ENCODE data around the gene SLC4A8.
"Not testable (repeated sequence)": the region's sequence is repeated elsewhere in the genome, so short reads cannot be mapped to it uniquely, and the experiment has no call there.

SLC4A8 gene

DNA sequence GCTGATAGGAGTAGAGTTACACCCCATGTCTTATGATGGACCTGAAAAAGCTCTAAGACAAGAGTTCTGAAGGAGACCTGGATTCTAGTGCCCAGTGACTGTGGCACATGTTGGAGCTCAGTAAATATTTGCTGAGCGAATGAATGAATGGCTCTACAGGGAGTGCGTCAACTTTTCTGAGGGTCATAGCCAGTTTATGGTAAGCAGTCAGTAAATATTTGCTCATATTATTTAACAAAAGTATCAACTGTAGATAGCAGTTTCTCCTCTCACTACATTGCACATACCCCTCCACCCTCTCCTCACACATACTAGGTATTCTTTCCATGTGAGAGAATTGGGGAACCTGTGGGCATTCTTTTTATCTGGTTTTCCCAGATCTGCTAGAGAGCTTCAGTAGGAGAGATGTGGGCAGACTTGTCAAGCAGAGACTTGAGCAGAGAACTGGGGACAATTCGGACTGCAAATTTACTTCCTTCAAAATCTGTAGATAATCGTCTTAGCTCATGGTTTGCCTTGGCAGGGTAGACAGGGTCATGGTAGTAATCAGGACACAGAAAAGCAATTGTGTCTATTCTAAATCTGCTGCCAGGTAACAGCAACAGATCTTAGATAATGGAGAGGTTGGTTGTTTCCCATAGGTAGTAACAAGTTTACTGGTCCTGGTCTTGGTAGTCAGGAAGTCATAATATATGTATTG is 5.7 kb downstream of the SLC4A8 start:
- peak; percentile 74 for DNase-seq

DNA sequence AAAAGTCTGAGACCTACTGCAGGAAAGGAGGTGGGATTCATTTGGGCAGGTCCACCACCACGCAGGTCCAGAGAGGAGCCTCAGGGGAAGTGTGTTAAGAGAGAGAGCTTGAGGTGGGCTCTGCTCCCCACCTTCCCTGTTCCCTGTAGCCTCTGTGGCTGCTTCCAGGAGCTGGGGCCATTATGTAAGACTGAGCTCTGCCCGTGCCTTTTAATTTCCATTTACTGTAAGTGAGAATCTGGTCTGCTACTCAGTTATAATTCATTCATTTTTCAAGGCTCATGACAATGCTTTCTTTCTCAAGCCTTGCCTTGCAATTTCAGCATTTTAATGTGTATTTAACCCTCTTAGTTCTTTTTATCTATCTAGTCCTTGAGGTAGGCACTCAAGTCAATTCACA is 8.3 kb downstream of the SLC4A8 start:
- no peak for DNase-seq

DNA sequence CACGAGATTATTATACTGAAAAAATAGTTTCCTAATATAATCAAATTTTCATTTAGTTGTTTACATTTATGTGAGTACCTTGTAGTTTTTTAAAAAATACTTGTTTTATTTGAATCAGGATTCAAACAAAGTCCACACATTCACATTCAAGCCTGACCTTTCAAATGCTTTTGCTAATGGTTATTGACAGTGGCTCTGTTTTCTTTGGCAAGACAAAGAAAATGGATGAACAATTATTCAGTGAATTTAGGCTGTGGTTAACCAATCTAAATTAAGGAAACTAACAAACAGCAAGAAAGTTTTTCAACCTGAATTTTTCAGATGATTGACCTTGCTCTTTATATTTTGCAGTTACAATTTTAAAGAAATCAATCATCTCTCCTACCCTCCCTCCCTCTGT is 9.7 kb downstream of the SLC4A8 start:
- peak; percentile 36 for DNase-seq

DNA sequence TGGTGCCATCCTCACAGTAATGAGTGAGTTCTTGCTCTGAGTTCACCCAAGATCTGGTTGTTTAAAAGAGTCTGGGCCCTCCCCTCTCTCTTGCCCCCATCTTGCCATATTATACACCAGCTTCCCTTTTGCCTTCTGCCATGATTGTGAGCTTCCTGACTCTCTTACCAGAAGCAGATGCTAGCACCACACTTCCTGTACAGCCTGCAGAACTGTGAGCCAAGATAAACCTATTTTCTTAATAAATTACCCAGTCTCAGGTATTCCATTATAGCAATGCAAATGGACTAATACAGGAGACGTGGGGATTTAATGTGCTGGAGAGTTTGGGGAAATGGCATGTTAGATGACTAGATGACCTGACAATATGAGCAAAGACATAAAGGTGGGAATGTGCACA is 12.8 kb downstream of the SLC4A8 start:
- DNase-seq = no peak

DNA sequence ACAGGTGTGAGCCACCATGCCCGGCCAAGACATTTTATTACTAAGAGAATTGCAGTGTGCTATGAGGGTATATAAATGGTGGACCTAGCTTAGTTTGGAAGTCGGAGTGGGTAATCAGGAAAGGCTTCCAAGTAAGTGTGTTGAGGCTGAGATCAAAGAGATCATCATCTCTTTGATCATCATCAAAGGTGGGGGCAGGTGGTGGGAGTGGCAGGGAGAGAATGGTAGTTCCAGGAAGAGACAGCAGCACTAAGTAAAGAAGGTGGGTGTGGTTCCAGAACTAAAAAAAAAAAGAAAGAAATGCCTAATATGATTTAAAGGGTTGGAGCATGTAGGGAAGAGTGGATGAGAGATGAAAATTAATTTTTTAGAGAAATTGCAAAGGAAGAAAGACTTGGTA is 14.7 kb downstream of the SLC4A8 start:
- no peak for DNase-seq

DNA sequence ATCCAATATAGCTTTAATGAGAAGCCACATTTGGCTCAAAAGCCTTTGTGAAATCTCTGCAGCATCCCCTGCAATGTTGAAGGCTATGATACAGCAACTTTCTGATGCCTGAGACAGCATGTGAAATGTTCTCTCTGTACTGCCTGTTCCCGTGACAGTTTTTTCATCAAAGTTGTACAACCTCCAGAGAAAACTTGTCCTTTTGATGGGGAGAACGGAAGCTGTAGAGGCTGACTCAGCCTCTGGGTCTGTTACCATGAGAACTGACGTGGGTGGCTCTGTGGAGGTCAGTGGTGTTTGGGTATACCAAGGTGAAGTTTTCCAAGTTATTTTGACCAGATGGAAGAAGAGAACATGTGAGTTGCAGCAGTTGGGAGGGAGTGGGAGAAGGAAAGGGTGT is 17.0 kb downstream of the SLC4A8 start:
- DNase-seq = no peak

DNA sequence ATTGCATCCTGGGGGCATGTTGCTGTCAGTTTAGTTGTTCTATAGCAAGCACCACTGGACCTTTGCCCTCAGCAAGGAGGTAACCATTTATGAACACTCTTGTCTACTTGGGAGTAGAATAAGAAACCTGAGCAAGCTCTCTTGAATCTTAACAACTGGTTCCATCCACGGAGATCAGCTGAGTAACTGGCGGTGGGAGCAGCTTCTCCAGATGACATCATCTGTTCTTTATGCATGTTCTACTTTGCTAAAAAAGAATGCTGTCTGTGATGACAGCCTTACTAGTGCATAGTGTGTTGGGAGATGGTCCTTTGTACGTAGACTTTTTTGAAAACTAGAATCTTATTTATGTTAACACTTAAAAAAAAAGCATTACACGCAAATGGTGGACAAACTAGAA is 17.7 kb downstream of the SLC4A8 start:
- no peak for DNase-seq

DNA sequence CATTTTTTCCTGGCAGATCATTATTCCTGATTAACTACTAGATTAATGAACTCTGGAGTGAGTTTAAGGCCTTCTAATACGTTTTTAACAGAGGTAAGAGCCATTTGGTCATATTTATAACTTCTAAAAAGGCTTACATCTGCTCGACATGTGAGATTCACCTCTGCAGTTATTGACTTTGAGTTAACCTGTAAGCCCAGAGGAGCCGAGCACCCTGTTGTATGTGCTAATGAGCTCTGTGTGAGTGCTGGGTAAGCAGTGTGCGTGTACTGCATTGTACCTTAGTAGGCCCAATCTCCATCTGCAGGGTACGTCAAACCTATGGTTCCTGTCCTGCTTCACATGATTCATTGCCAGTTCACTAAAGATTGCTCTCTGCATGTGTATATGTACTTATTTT is 18.9 kb downstream of the SLC4A8 start:
- DNase-seq = no peak

DNA sequence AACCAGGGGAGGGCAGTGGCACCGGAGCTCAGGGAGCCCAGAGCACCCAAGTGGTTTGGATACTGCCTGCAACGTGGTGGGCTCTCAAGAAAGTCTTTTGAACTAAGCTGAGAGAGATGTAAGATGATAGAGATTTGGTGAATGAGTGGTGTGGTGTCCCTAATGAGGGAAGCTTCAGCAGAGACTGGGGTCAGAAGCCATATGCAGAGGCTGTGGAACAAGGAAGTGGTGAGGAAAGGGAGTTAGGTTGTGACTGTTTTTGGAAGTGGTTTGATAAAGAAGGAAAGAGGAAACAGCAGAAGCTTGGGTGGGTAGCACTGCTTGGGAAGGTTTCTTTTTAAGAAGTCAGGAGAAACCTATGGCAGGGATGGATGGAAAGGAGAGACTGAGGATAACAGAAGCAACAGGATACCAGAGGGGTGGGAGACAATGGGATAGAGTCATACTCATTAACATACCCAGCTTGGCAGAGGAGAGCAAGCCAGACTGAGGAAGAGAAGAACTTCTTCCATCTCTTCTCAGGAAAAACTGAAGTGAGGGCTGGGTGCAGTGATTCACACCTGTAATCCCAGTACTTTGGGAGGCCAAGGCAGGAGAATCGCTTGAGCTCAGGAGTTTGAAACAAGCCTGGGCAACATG is 24.1 kb downstream of the SLC4A8 start:
- no peak for DNase-seq

DNA sequence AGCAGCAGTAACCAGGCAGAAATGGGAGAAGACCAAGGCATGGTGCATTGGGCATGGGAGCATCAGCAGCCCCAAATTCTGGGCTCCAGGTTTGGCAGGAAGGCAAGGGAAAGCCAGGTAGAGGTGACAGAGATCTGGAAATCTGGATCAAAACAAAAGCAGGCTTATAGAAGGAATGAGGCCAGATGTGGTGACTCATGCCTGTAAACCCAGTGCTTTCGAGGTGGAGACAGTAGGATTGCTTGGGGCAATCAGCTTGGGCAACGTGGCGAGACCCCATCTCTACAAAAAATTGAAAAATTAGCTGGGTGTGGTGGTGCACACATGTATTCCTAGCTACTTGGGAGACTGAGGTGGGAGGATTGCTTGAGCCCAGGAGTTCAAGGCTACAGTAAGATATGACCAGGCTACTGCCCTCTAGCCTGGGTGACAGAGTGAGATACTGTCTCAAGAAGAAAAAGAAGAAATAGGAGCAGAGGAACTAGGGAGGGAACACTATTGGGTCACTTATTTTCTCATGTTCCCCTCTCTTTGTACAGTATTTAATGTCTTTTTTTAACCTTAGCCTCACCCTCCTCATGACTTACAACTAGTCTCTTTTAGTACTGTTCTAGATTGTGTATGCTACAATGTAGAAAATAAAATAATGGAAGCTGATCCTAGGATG is 25.1 kb downstream of the SLC4A8 start:
- DNase-seq = no peak

DNA sequence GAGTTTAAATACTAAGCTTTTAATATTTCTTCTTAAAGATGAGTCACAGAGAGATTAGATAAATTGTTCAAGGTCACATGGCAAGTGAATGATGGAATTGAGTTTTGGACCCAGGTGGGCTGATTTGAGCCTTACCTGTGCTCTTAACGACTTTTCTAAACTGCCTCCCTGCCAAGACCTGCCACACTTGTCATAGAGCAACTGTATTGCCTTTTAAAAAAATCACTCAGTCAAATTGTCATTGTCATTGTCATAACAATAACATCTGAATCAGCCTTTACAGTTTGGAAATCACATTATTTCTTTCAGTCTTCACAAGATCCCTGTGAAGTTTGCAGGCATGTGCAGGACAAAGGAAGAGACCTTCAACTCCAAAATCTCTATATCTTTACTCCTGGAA is 25.7 kb downstream of the SLC4A8 start:
- DNase-seq = no peak

DNA sequence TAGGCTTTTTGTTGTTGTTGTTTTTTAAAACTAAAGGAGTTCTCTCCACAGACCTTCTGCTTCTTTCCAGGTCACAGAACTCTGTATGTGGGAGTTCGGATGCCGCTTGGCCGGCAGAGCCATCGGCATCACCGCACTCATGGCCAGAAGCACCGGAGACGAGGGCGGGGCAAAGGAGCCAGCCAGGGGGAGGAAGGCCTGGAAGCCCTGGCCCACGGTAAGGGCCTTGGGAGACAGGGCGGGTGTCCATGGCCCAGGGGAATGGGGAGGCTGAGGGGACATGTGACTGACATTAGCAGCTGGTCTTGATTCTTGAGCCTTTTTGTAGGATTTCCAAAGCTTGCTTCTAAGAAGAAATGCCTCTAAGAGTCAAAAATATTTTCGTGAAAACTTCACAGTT is 26.2 kb downstream of the SLC4A8 start:
- no peak for DNase-seq

DNA sequence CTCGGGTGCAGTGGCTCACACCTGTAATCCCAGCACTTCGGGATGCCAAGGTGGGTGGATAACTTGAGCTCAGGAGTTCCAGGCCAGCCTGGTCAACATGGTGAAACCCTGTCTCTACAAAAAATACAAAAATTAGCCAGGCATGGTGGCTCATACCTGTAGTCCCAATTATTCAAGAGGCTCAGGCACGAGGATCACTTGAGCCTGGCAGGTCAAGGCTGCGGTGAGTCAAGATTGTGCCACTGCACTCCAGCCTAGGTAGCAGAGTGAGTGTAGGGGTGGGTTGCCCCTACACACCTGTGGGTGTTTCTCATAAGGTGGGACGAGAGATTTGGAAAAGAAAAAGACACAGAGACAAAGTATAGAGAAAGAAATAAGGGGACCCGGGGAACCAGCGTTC is 29.4 kb downstream of the SLC4A8 start:
- not testable (repeated sequence) for DNase-seq

DNA sequence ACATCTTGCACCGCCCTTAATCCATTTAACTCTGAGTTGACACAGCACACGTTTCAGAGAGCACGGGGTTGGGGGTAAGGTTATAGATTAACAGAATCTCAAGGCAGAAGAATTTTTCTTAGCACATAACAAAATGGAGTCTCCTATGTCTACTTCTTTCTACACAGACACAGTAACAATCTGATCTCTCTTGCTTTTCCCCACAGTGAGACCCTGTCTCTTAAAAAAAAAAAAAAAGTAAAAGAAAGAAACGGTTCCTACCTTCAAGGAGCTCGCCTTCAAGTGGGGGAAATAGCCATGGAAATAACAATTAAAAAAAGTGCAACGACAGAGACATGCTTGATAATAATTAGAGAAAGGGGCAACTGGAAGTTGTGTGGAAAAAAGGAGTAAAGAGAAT is 30.4 kb downstream of the SLC4A8 start:
- DNase-seq = not testable (repeated sequence)

DNA sequence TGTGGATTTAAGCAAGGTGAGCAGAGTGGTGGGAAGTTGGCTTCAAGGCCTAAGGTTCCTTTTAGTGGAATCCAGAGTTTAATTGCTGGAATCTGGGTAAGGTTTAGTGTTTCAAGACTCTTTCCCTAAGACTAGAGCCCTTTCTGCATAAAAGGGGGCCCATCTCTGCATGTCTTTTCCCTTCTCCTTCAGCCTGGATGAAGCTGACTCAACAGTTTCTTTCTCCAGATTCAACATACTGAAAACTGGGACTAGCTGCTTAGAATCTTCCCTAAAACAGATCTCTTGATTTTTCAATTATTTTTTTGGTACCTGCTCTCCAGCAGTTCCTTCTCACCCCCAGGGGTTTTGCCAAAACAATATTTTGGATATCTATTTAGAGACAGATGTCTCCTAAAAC is 34.0 kb downstream of the SLC4A8 start:
- no peak for DNase-seq

DNA sequence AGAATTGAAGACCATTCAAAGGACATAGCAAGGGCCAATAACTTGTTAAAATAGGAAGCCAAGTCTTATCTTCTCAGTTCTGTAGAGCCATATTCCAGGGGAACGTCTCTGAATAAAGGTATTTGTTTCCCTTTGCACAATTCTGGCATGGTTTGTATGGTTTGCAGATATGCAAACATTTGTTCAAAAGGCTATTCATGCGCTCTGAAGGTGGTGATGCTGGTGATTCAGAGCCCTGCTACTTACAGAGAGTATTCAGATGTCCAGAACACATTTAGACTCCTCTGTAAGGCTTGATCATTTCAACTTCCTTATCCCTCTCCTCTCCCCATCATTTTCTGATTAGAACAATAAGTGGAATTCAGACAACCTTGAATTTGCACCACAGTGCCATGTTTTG is 35.9 kb downstream of the SLC4A8 start:
- DNase-seq = peak; percentile 65

DNA sequence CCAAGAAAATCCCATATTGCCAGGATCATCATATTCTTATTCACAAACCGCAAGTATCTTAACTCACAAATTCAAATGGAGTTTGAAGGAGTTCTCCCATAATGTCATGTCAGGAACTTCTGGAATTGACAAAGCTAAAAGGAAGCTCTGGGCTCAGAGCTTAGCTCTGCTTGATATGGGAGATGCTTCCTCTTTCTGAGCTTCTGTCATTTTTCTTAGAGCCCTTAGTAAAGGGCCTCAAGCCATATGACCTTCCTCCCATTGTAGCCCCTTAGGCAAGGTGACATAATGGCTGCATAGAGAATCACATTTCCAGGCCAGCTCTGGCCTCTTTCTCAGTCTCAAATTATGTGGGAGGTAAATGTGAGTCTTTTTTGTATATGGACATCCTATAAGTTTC is 40.9 kb downstream of the SLC4A8 start:
- DNase-seq = no peak

DNA sequence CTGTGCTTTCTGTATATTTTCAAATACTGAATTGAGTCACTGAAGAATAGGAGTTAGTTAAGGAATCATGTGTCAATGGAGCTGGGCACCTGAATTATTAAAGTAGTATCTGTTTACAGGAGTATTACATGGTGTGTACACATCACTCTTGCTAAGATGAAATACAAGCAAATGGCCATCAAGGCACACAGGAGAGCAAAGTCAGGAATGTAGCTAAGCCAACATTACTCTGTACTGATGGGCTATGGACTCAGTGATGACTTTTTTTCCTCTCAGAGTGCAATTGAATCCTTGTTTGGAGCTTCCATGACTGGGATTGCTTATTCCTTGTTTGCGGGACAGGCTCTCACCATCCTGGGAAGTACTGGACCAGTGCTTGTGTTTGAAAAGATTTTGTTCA is 45.5 kb downstream of the SLC4A8 start:
- DNase-seq = no peak

DNA sequence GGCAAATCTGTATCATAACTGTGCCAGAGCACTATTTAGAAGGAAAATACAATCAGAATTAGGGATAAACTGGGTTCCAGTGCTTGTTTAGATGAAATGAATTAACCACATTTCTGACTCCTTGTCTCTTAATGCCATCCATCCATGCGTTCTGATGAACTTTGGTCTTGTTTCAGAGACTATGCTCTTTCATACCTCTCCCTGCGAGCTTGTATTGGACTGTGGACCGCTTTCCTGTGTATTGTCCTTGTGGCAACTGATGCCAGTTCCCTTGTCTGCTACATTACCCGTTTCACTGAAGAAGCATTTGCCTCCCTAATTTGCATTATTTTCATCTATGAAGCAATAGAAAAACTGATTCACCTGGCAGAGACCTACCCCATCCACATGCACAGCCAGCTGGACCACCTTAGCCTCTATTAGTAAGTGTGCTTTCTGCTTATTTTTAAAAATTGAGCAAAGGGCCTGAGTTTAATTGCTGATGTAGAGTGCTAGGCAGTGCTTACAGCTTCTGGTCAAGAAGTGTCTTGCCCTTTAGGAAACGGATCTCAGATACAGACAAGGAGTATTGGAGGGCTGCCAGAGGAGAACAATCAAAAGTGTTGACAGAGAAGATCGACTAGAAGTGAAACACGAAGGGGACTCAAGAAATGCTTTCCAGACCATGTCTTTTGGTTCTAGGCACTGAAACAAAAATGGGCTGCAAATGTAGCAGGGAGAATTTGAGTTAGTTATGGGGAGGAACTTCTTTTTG is 46.7 kb downstream of the SLC4A8 start:
- no peak for DNase-seq

DNA sequence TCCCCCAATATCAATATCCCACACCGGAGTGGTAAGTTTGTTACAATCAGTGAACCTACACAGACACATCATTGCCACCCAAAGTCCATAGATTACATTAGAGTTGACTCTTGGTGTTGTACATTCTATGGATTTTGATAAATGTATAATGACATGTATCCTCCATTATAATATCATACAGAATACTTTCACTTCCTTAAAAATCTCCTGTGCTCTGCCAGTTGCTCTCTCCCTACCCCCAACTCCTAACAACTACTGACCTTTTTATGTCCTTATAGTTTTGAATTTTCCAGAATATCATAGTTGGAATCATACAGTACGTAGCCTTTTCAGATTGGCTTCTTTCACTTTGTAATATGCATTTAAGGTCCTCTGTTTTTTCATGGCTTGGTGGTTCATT is 48.4 kb downstream of the SLC4A8 start:
- no peak for DNase-seq

DNA sequence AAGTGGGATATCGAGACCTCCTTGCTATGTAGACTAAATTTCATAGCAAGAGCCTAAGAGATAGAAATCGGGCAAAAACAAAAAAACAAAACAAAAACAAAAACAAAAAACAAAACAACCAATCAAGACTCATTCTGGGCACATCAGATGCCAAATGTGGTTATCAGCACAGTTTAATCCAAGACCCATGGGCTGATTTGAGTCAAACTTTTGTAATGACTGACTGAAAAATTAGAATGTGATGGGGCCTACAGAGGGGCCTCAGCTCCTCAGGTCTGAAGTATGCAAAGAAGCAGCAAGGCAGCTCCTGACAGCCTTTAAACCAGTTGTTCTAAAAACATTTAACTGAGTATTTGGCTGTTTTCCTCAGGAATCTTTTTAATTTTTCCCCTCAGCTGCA is 49.3 kb downstream of the SLC4A8 start:
- no peak for DNase-seq

DNA sequence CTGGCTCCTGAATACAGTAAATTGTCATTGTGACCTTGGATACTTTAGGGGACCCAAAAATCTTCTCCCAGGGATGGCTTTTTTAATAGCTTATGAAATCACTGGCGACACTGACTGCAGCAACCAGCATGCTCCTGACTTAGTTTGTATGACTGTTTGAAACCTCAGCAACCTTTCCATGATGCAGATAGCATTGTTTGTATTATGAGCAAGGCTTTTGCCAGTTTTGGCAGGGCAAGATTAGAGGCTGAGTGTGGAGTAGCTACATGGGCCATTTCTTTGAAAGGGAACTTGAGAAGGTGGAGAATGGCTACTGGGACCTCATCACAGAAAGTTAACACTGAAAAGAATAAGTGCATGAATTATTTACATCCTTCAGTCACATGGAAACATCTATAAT is 50.9 kb downstream of the SLC4A8 start:
- DNase-seq = no peak

DNA sequence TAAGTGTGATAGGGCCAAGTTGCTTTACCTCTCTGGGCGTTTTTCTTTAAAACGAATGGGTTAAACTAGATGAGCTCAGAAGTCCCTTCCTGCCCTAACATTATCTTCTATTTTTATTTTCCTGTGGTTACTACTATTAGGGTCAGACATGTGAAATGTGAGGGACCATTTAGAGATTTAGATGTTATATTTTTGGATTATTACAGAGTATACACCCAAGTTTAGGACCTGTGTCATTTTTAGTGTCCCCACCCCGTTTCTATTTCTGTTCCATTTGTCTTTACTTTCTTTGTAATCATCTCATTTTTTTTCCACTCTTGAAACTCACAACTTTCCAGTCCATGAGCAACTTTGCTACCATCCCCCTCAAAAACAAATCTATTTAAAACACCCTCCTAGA is 56.3 kb downstream of the SLC4A8 start:
- DNase-seq = no peak

Data from NCI-H146 (cell line).